GM12891 (cell line): Measurements from ENCODE around the gene PLEKHG5.
A peak's percentile ranks its signal among the peaks of the same experiment; 100 is the strongest.

Source experiments
- DNase-seq: peaks from one replicate; pipeline ENCODE4 v3.0.0; 2011; ENCODE audit warnings: low spot score; ENCODE audit not compliant: insufficient read length
- FAIRE-seq: peaks from 2 replicates; lab custom pipeline; 2011; peaks lifted over from hg19 to GRCh38; lab: Jason Lieb, UNC
- PAX5 ChIP-seq: IDR thresholded peaks from 2 replicates; pipeline ENCODE4 v1.6.1; 2011; ENCODE audit warnings: low read length, moderate library complexity, mild to moderate bottlenecking; ENCODE audit not compliant: insufficient read depth, severe bottlenecking
- POLR2A ChIP-seq: IDR thresholded peaks from 2 replicates; pipeline ENCODE4 v1.6.1; 2011; ENCODE audit warnings: low read depth, low read length, control low read depth
- POLR2AphosphoS5 ChIP-seq: IDR thresholded peaks from 2 replicates; pipeline ENCODE4 v1.6.1; 2011; ENCODE audit warnings: low read depth, low read length, control low read depth
- POU2F2 ChIP-seq: IDR thresholded peaks from 2 replicates; pipeline ENCODE4 v1.6.1; 2011; ENCODE audit warnings: low read depth, mild to moderate bottlenecking, control low read depth, low read length, moderate library complexity
- SPI1 ChIP-seq: IDR thresholded peaks from 2 replicates; pipeline ENCODE4 v1.6.1; 2011; ENCODE audit warnings: low read depth, low read length, control low read depth
- TAF1 ChIP-seq: IDR thresholded peaks from 2 replicates; pipeline ENCODE4 v1.6.1; 2011; ENCODE audit warnings: low read depth, low read length, control low read depth

PLEKHG5 gene

DNA sequence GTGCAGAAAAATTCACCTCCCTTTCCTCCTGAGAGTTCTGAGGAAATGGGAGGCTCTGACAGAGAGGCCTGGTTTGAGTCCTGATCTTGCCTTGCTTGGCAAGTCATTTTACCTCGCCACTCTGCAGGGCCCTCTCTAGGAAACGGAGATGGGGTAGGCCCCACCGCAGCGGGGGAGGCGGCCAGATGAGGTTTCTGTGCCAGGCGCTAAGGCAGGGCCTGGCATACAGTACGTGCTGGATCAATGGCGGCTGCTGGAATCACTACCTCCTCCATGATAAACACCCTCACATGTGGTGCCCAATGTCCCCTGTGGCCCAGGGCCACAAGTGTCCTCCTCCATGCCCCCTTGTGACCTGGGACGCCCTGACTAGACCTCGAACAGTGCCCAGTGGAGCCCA, 499 bp upstream of the PLEKHG5 start:
- no peak for TF ChIP-seq PAX5
- no peak for TF ChIP-seq SPI1
- TF ChIP-seq POU2F2 = no peak
- TF ChIP-seq POLR2A = no peak
- TF ChIP-seq POLR2AphosphoS5 = no peak
- no peak for TF ChIP-seq TAF1
- DNase-seq (no peak), FAIRE-seq (no peak)

DNA sequence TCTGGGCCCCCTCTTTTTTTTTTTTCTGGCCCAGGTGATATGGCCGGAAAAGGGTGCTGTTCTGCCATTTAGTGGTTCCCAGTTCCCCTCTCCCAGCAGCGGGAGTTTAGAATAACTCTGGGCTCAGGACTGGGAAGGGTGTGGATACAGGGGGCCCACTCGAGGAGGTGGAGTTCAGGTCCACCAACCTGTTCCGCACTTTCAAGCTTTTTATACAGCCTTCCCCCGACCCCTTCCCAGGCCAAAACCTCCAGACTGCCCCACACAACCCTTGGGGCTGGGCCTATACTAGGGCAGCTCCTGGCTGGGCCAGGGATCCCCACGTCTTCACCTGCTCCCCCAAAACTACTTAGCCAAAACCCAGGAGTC, 402 bp downstream of the PLEKHG5 start:
- TF ChIP-seq SPI1 (peak; percentile 41; the same call in 1 of the 2 replicates), PAX5 (no peak)
- no peak for FAIRE-seq
- DNase-seq = no peak

GRCh38 chr1:6490181-6491080, 1.0 kb downstream of the PLEKHG5 start:
- TF ChIP-seq SPI1 = no peak
- no peak for TF ChIP-seq POLR2A
- no peak for TF ChIP-seq POU2F2
- TF ChIP-seq POLR2AphosphoS5 = no peak
- no peak for TF ChIP-seq PAX5
- no peak for TF ChIP-seq TAF1

DNA sequence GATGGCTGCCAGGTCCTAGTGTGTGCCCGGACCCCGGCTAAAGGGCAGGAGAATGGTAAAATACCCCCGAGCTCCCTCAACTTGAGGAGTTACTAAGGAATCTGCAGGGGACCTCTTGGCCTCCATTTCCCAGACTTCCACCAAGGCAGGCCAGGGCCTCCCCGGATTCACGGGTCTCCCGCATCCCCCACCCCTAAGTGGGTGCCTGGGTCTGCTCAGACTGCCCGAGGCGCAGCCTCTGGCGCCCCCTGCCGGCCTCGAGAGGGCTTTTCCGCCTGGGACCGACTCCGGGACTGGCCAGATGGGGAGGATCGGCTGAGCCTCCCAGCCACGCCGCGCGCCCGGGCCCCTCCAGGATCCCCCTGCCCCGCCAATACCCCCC, 1.7 kb downstream of the PLEKHG5 start:
- DNase-seq = peak; percentile 99
- no peak for FAIRE-seq

More at GRCh38 chr1:6490181-6491080, 1.0 kb downstream of the PLEKHG5 start:
- DNase-seq (peak; percentile 83), FAIRE-seq (peak; percentile 84)

GRCh38 chr1:6489383-6489765, 2.1 kb downstream of the PLEKHG5 start:
- FAIRE-seq = no peak
- TF ChIP-seq POU2F2 (no peak), PAX5 (no peak), POLR2A (no peak), SPI1 (no peak), TAF1 (no peak)
- DNase-seq = no peak

More for the DNA sequence above, 1.7 kb downstream of the PLEKHG5 start:
- TF ChIP-seq POLR2AphosphoS5 (no peak), PAX5 (no peak), POU2F2 (no peak), POLR2A (no peak), TAF1 (no peak), SPI1 (no peak)

DNA sequence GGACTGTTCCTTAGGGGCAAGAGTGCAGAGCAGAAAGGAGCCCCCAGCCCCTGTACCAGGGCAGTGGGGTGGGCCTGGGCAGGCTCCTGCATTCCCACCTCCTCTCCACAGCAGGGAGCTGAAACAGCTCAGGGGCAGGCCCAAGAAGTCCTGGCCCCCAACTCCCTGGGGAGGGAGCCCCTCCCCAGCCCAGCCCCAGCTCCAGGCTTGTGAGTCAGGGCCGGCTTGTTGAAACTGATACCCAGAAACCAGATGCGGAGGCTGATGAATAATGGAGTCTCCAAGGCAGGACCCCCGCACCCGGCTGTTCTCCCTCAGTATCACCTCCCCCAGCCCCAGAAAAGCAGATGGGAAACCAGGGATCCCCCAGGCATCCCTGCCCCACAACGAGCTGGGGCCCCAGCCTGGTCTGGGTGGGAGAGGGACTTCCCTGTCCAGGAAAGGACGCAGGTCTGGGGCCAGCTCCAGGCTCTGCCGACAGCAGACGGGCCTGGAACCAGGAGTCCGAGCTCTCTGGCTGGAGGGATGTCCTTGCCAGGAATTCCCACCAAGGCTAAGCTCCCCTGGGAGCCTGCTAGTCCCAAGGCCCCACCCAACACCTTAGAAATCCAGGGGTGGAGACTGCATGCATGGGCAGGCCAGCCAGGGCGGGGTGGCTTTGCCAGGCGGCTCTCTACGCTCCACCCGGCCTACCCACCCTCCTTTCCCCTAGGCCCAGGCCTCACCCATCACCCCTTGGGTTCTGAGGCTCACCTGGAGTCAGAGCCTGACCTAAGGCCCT, 2.7 kb downstream of the PLEKHG5 start:
- FAIRE-seq (no peak), DNase-seq (no peak)
- no peak for TF ChIP-seq POLR2AphosphoS5
- no peak for TF ChIP-seq PAX5
- TF ChIP-seq TAF1 = no peak
- no peak for TF ChIP-seq SPI1
- TF ChIP-seq POLR2A = no peak
- TF ChIP-seq POU2F2 = no peak

DNA sequence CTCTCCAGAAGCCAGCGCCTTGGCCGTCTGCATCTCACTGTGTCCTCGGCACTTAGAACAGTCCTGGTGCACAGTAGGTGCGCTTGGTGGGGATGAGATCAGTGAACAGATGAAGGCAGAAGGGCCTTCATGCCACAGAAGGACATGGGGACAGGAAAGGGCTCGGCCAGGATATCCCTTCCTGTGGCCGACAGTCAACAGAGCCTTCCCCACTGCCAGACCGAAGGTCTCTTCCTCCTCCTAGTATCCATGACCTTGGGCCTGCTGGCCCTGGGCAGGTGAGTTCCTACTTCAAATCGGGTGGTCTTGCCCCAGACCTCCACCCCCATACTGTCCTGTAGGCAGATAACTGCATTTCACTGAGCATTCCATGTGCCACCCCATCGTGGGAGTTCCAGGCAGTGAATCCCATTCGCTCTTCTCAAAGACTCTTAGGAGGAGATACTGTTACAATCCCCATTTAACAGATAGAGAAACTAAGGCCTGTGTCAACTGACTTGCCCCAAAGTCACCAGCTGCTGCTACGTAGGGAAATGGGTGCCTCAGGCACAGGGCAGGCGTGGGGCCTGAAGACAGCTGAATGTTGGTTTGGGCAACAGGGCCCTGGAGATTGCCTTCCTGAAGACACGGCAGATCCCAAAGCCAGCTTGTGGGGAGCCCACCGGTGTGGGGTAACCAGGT, 3.5 kb downstream of the PLEKHG5 start:
- no peak for DNase-seq
- no peak for TF ChIP-seq SPI1
- FAIRE-seq = no peak

DNA sequence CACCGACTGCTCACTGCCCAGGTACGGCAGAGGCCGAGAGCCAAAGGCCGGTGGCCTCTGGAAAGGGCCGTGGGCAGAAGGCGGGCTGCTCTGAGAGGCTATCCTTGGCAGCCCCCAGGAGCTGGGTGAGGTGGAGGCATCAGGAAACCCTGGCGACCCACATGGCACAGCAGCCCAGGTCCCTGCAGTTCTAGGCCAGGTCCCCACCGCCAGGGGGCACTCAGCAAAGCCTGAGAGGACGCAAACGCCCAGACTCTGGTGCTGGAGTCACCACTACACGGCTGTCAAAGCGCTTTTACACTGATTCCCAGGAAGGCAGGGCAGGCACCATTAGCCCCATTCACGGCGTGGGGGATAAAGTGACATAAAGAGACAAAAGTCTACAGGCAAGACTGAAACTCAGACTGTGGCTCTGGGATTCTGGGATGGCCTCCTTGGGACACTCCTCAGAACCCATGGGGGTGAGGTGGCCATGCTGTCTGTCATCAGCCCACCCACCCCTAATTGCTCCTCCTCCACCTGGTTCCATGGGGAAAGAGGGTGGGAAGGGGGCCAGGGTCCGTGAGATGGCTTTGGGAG, 4.9 kb downstream of the PLEKHG5 start:
- TF ChIP-seq POU2F2 = no peak
- no peak for TF ChIP-seq POLR2A
- no peak for TF ChIP-seq POLR2AphosphoS5
- TF ChIP-seq TAF1 = no peak
- TF ChIP-seq SPI1 = no peak
- no peak for TF ChIP-seq PAX5
- DNase-seq = peak; percentile 91
- peak; percentile 85 for FAIRE-seq
